ENCODE data around the gene FCRLB.
"Not testable (repeated sequence)": the region's sequence is repeated elsewhere in the genome, so short reads cannot be mapped to it uniquely, and the experiment has no call there.

Gene FCRLB

GRCh38 chr1:161720422-161720821 lies 922 bp upstream of the FCRLB start:
- DNase-seq (ENCODE audit: low read depth in 2 of 2), result no peak

GRCh38 chr1:161721738-161722343 lies 497 bp downstream of the FCRLB start:
- DNase-seq (ENCODE audit: low read depth in 2 of 2), result no peak

GRCh38 chr1:161722406-161722805 lies 1.1 kb downstream of the FCRLB start:
- DNase-seq (ENCODE audit: low read depth in 2 of 2), result no peak

GRCh38 chr1:161723459-161724141 lies 2.3 kb downstream of the FCRLB start:
- no peak for DNase-seq (ENCODE audit: low read depth in 2 of 2)

GRCh38 chr1:161725258-161725907 lies 4.0 kb downstream of the FCRLB start:
- not testable (repeated sequence) for DNase-seq (ENCODE audit: low read depth in 2 of 2)

- DNase-seq (ENCODE audit: low read depth in 2 of 2), result peak in 1 of 2 donors; percentile 16
These were observed 4.6 kb downstream of the FCRLB start for GRCh38 chr1:161725908-161726472.

- peak; percentile 42 to 45 for DNase-seq (ENCODE audit: low read depth in 2 of 2)
These were observed 5.3 kb downstream of the FCRLB start for GRCh38 chr1:161726473-161727255.

- DNase-seq (ENCODE audit: low read depth in 2 of 2), result no peak
These were observed 6.0 kb downstream of the FCRLB start for GRCh38 chr1:161727256-161727924.

GRCh38 chr1:161728376-161729226 lies 7.3 kb downstream of the FCRLB start:
- DNase-seq (ENCODE audit: low read depth in 2 of 2), result no peak

- DNase-seq (ENCODE audit: low read depth in 2 of 2), result peak in 1 of 2 donors; percentile 34
These were observed 8.8 kb downstream of the FCRLB start for GRCh38 chr1:161730050-161730564.

GRCh38 chr1:161731241-161731640 lies 9.9 kb downstream of the FCRLB start:
- no peak for DNase-seq (ENCODE audit: low read depth in 2 of 2)

- no peak for DNase-seq (ENCODE audit: low read depth in 2 of 2)
These were observed 10.8 kb downstream of the FCRLB start for GRCh38 chr1:161731981-161732718.

GRCh38 chr1:161733526-161733925 lies 12.2 kb downstream of the FCRLB start:
- no peak for DNase-seq (ENCODE audit: low read depth in 2 of 2)

GRCh38 chr1:161735837-161736236 lies 14.5 kb downstream of the FCRLB start:
- no peak for DNase-seq (ENCODE audit: low read depth in 2 of 2)

GRCh38 chr1:161736335-161736969 lies 15.1 kb downstream of the FCRLB start:
- DNase-seq (ENCODE audit: low read depth in 2 of 2), result no peak

- no peak for DNase-seq (ENCODE audit: low read depth in 2 of 2)
These were observed 16.3 kb downstream of the FCRLB start for GRCh38 chr1:161737625-161738024.

GRCh38 chr1:161738627-161739287 lies 17.4 kb downstream of the FCRLB start:
- DNase-seq (ENCODE audit: low read depth in 2 of 2), result peak; percentile 32 to 50

- no peak for DNase-seq (ENCODE audit: low read depth in 2 of 2)
These were observed 18.7 kb downstream of the FCRLB start for GRCh38 chr1:161739865-161740566.

All from stimulated activated CD8-positive, alpha-beta memory T cell treated with anti-CD3 and anti-CD28 coated beads, Interleukin-2, amount 100 ng/mL, for 48 hours (primary cell).